HFFc6 (cell line): ENCODE data around the gene ABHD16B. TPM values are rescaled to one million over a fixed set of nuclear protein-coding genes. Genes with fewer than 3 reads are reported as not detected.

Experiments used
- DNase-seq: peaks from one replicate; pipeline ENCODE4 v3.0.0-alpha.2; 2018
- H3K27ac Mint-ChIP-seq: 2 replicates; pipeline ENCODE4 v1.8.0; 2020; ENCODE audit warnings: mild to moderate bottlenecking, mixed read lengths
- H3K27me3 Mint-ChIP-seq: 2 replicates; pipeline ENCODE4 v1.8.0; 2021; ENCODE audit warnings: mild to moderate bottlenecking, moderate library complexity, mixed read lengths; ENCODE audit not compliant: insufficient read depth
- H3K36me3 Mint-ChIP-seq: 2 replicates; pipeline ENCODE4 v1.8.0; 2021; ENCODE audit warnings: low read depth, mixed read lengths
- H3K4me1 Mint-ChIP-seq: 2 replicates; pipeline ENCODE4 v1.8.0; 2020; ENCODE audit warnings: low read depth, mixed read lengths
- H3K4me3 Mint-ChIP-seq: 2 replicates; pipeline ENCODE4 v1.8.0; 2020; ENCODE audit warnings: mild to moderate bottlenecking, moderate library complexity, mixed read lengths
- H3K9me3 Mint-ChIP-seq: 2 replicates; pipeline ENCODE4 v1.8.0; 2020; ENCODE audit warnings: mild to moderate bottlenecking, mixed read lengths
- total RNA-seq, 6 experiments: library from RNA; stranded (reverse); fragmentation: NEBNext Ultra II Directional; extraction: Animal tissue kit (Norgen Biotek cat#: 25700); gene quantifications; 2 replicates in 1 of 6; 3 replicates in 5 of 6; pipeline ENCODE4 v1.2.3, GENCODE V29; 2021
- TF ChIP-seq, protein P1 (sequence below): fragments of 200-600 bp; sonication (generic); IDR thresholded peaks from 2 replicates; pipeline ENCODE4 v1.5.0; 2021; ENCODE audit warnings: antibody characterized with exemption, mild to moderate bottlenecking

The ABHD16B gene
- total RNA-seq, 6 experiments from 2014 or later, result not detected

DNA sequence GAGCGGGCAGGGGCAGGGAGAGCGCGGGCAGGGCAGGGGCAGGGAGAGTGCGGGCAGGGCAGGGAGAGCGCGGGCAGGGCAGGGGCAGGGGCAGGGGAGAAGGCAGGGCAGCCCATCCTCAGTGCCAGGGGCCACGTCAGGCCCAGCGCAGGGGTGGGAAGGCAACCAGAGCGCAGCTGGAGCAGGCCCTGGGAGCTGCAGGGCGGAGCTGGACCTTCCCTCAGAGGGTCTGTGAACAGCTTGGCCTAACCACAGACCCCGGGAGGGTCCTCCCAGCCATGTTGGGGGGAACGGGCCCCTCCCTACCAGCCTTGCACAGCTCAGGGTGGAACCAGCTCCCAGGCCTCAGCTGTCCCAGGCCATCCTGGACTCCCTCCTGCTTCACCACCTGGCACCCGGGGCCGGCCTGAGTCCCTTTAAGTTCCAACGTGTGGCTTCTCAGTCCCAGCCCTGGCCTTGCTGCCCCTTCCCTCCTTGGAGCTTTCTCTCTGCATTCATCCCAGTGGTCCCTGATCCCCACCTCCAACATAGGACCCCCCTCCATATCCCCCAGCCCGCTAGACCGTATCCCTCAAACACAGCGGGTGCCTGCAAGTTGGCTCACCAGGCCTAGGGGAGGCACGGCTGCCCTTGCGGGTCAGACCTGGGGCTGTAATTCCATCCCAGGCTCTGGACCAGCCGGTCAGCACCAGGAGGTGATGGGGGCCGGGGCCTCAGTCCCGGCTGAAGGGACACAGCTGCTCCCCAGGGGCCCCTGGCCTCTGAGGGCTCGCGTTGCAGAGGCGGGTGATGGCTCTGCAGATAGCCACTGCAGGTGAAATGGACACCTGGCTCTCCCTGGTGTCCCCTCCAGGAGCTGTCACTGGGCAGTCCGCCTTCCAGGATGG lies 24.6 kb upstream of the ABHD16B start:
- TF ChIP-seq, protein P1, sequence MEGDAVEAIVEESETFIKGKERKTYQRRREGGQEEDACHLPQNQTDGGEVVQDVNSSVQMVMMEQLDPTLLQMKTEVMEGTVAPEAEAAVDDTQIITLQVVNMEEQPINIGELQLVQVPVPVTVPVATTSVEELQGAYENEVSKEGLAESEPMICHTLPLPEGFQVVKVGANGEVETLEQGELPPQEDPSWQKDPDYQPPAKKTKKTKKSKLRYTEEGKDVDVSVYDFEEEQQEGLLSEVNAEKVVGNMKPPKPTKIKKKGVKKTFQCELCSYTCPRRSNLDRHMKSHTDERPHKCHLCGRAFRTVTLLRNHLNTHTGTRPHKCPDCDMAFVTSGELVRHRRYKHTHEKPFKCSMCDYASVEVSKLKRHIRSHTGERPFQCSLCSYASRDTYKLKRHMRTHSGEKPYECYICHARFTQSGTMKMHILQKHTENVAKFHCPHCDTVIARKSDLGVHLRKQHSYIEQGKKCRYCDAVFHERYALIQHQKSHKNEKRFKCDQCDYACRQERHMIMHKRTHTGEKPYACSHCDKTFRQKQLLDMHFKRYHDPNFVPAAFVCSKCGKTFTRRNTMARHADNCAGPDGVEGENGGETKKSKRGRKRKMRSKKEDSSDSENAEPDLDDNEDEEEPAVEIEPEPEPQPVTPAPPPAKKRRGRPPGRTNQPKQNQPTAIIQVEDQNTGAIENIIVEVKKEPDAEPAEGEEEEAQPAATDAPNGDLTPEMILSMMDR, result no peak
- no peak overlapping the region for H3K27ac Mint-ChIP-seq
- no peak overlapping the region for H3K4me3 Mint-ChIP-seq
- H3K36me3 Mint-ChIP-seq, result no peaks in the 10 kb centered on the region
- H3K9me3 Mint-ChIP-seq, result no peaks in the 10 kb centered on the region
- peaks cover 2% of the 10 kb centered on the region for H3K27me3 Mint-ChIP-seq
- DNase-seq, result no peak
- H3K4me1 Mint-ChIP-seq, result peaks cover 17% of the 10 kb centered on the region

DNA sequence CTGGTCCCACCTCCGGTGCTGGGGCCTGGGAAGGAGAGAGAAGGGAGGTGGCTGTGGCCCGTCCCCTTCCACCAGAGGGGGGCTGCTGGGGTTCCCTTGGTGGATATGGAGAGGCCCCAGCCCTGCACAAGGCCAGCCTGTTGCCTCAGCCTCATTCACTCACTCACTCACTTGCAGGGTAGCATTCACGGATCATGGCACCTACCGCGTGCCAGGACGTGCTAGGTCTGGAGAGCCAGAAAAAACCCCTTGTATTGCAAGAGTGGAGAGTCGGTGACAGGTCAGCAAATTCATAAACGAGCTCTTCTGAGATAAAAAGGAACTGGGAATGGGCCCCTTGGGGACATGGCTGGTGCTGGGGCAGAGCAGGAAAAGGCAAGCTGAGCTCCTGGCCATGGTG lies 23.8 kb upstream of the ABHD16B start:
- Mint-ChIP-seq H3K4me3 (no peak overlapping the region), H3K9me3 (no peaks in the 10 kb centered on the region), H3K4me1 (peaks cover 17% of the 10 kb centered on the region), H3K27ac (no peak overlapping the region), H3K36me3 (no peaks in the 10 kb centered on the region), H3K27me3 (peaks cover 2% of the 10 kb centered on the region)
- TF ChIP-seq, protein P1, result no peak
- no peak for DNase-seq

DNA sequence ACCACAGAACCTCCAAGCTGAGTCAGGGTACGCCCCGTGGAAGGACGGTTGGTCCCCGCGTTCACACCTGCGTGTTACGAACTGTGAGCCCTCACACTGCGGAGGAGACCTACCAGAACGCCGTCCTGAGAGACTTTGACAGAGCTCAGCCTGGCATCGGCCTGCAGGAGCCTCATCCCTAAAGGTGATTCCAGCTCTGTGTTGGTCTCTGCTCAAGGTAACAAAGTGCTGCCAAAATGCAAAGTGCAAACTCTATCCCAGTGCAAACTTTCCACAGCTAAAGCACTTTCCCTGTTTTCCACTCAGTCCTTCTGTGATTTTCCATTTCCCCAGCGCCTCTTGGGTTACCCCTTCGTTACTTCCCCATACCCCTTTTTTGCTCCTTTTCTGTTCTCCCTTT lies 21.7 kb upstream of the ABHD16B start:
- H3K27me3 Mint-ChIP-seq, result peaks cover 9% of the 10 kb centered on the region
- DNase-seq, result no peak
- TF ChIP-seq, protein P1, result no peak
- H3K9me3 Mint-ChIP-seq, result no peaks in the 10 kb centered on the region
- H3K36me3 Mint-ChIP-seq, result no peaks in the 10 kb centered on the region
- no peak overlapping the region for H3K27ac Mint-ChIP-seq
- H3K4me1 Mint-ChIP-seq, result peaks cover 3% of the 10 kb centered on the region; the same call in 1 of the 2 replicates
- H3K4me3 Mint-ChIP-seq, result no peak overlapping the region

DNA sequence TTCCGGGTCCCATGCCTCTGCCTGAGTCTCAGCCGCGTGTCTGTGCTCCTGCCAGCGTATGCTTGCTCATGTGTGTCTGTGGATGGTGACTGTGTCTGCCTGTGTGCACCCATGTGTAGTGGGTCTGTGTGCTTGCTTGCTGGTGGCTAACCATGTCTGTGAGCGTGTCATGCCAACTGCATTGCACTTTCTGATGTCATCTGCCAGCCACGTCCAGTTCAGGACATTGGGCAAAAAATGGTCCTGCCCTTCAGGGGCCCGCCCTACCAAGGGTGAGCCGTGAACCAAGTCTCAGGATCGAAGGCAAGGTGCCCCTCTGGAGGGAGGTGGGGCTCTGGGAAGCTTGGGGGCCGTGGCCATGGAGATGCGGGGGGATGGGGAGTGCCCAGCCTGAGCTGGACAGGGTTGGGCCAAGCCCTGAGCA lies 20.9 kb upstream of the ABHD16B start:
- TF ChIP-seq, protein P1, result no peak
- H3K36me3 Mint-ChIP-seq, result no peaks in the 10 kb centered on the region
- H3K4me1 Mint-ChIP-seq, result no peaks in the 10 kb centered on the region
- H3K27ac Mint-ChIP-seq, result no peak overlapping the region
- H3K4me3 Mint-ChIP-seq, result no peak overlapping the region
- H3K9me3 Mint-ChIP-seq, result no peaks in the 10 kb centered on the region
- no peak for DNase-seq
- H3K27me3 Mint-ChIP-seq, result peaks cover 9% of the 10 kb centered on the region

DNA sequence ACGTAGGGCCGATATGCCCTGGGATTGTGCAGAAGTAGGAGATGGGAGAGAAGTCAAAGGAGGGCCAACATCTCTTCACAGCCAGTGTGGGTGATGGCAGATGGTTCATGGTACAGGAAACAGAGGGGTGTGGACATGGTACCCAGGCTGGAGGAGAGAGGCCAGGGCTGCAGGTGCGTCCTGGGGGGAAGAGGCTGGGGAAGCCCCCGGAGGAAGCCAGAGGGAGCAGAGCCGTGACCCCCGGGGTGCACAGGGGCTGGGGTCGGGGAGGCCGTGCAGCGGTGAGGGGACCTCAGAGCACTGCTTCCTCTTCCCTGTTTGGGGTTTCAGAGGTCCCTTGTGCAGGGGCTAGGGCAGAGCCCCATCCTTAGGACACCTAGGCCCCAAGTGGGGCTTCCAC lies 19.0 kb upstream of the ABHD16B start:
- Mint-ChIP-seq H3K27ac (no peak overlapping the region), H3K9me3 (no peaks in the 10 kb centered on the region), H3K4me1 (no peaks in the 10 kb centered on the region), H3K4me3 (no peak overlapping the region), H3K27me3 (peaks cover 9% of the 10 kb centered on the region), H3K36me3 (no peaks in the 10 kb centered on the region)
- TF ChIP-seq, protein P1, result no peak
- DNase-seq, result no peak
